Liver (tissue), 9 donors: ENCODE measurements around the gene SSBP2. TPM values are rescaled to one million over a fixed set of nuclear protein-coding genes. Genes with fewer than 3 reads are reported as not detected.

Experiments
- DNase-seq: peaks from one replicate; pipeline ENCODE4 v3.0.0-alpha.2; 2017; ENCODE audit warnings: low spot score
- H3K27ac ChIP-seq, 2 donors: one replicate each; pipeline ENCODE4 v1.7.0; 2013; ENCODE audit warnings: inconsistent platforms in 2 of 2, low read length in 2 of 2, control low read depth in 1 of 2, low read depth in 1 of 2, mild to moderate bottlenecking in 1 of 2
- H3K27me3 ChIP-seq, 4 donors: one replicate each; pipeline versions ENCODE4 v1.6.1 to v1.7.0; 2013; ENCODE audit warnings: low read length in 3 of 4, inconsistent platforms in 1 of 4, mild to moderate bottlenecking in 1 of 4, moderate library complexity in 1 of 4; ENCODE audit not compliant: control insufficient read depth in 4 of 4, insufficient read depth in 4 of 4
- H3K36me3 ChIP-seq, 4 donors: one replicate each; pipeline versions ENCODE4 v1.6.1 to v1.7.0; 2013; ENCODE audit warnings: low read length in 3 of 4, mild to moderate bottlenecking in 3 of 4, low read depth in 1 of 4, moderate library complexity in 1 of 4; ENCODE audit not compliant: control insufficient read depth in 4 of 4, insufficient read depth in 3 of 4
- H3K4me1 ChIP-seq, 4 donors: one replicate each; pipeline versions ENCODE4 v1.6.1 to v1.7.0; 2013; ENCODE audit warnings: low read length in 3 of 4, mild to moderate bottlenecking in 3 of 4, moderate library complexity in 1 of 4; ENCODE audit not compliant: control insufficient read depth in 4 of 4, insufficient read depth in 4 of 4
- H3K4me3 ChIP-seq, 3 donors: one replicate each; pipeline versions ENCODE4 v1.6.1 to v1.7.0; 2013; ENCODE audit warnings: low read length in 3 of 3, control low read depth in 1 of 3, low read depth in 1 of 3, mild to moderate bottlenecking in 1 of 3
- H3K9ac ChIP-seq, 2 donors: one replicate each; pipeline ENCODE4 v1.7.0; 2013; ENCODE audit warnings: low read length in 2 of 2, mild to moderate bottlenecking in 2 of 2, moderate library complexity in 2 of 2, control low read depth in 1 of 2, low read depth in 1 of 2
- H3K9me3 ChIP-seq, 4 donors: one replicate each; pipeline versions ENCODE4 v1.6.1 to v1.7.0; 2013; ENCODE audit warnings: low read length in 3 of 4; ENCODE audit not compliant: control insufficient read depth in 4 of 4
- EGR1 ChIP-seq, 2 donors: IDR thresholded peaks; 2 replicates each; pipeline ENCODE4 v1.6.1; 2016 to 2018; ENCODE audit warnings: antibody characterized with exemption in 2 of 2, low read depth in 2 of 2
- FOXA1 ChIP-seq: IDR thresholded peaks from 2 replicates; pipeline ENCODE4 v1.6.1; 2016; ENCODE audit warnings: antibody characterized with exemption
- FOXA2 ChIP-seq: IDR thresholded peaks from 2 replicates; pipeline ENCODE4 v1.6.1; 2016; ENCODE audit warnings: antibody characterized with exemption
- GABPA ChIP-seq, 2 donors: IDR thresholded peaks in 1 of 2; conservative IDR thresholded peaks in 1 of 2; 2 replicates each; pipeline ENCODE4 v1.6.1; 2016; ENCODE audit warnings: antibody characterized with exemption in 2 of 2, mild to moderate bottlenecking in 1 of 2, moderate library complexity in 1 of 2
- HNF4A ChIP-seq, 2 donors: conservative IDR thresholded peaks; 2 replicates each; pipeline ENCODE4 v1.6.1; 2016; ENCODE audit warnings: antibody characterized with exemption in 2 of 2, mild to moderate bottlenecking in 2 of 2
- HNF4G ChIP-seq: IDR thresholded peaks from 2 replicates; pipeline ENCODE4 v1.6.1; 2016; ENCODE audit warnings: antibody characterized with exemption
- JUND ChIP-seq, 2 donors: IDR thresholded peaks; 2 replicates each; pipeline ENCODE4 v1.6.1; 2016; ENCODE audit warnings: antibody characterized with exemption in 2 of 2
- NR2F2 ChIP-seq: IDR thresholded peaks from 2 replicates; pipeline ENCODE4 v1.6.1; 2016; ENCODE audit warnings: antibody characterized with exemption
- RAD21 ChIP-seq, 2 donors: IDR thresholded peaks; 2 replicates each; pipeline ENCODE4 v1.6.1; 2016; ENCODE audit warnings: antibody characterized with exemption in 2 of 2, mild to moderate bottlenecking in 2 of 2
- RXRA ChIP-seq, 2 donors: IDR thresholded peaks; 2 replicates each; pipeline ENCODE4 v1.6.1; 2017 to 2018; ENCODE audit warnings: antibody characterized with exemption in 2 of 2, mild to moderate bottlenecking in 1 of 2
- SP1 ChIP-seq: IDR thresholded peaks from 2 replicates; pipeline ENCODE4 v1.6.1; 2018; ENCODE audit warnings: antibody characterized with exemption, mild to moderate bottlenecking
- TAF1 ChIP-seq: conservative IDR thresholded peaks from 2 replicates; pipeline ENCODE4 v1.6.1; 2016; ENCODE audit warnings: antibody characterized with exemption, mild to moderate bottlenecking
- YY1 ChIP-seq: IDR thresholded peaks from 2 replicates; pipeline ENCODE4 v1.6.1; 2016; ENCODE audit warnings: antibody characterized with exemption, mild to moderate bottlenecking
- WGBS: extraction: QIAGEN DNeasy Blood & Tissue Kit; methylation state at CpG from one replicate; pipeline ENCODE4 v1.1.7; 2013; 5-methylcytosine and 5-hydroxymethylcytosine counted together
- polyA plus RNA-seq, 2 donors: library from polyadenylated mRNA; stranded (reverse) in 1 of 2; unstranded in 1 of 2; fragments of 200-250 nt in 1 of 2; fragments of >200 nt in 1 of 2; fragmentation: Nextera tagmentation in 1 of 2; extraction: Ambion mirVana in 1 of 2; gene quantifications; one replicate each; pipeline versions ENCODE4 v1.2.1 to v1.2.3, GENCODE V29; 2013 to 2015
- total RNA-seq, 2 donors: library from RNA; depleted of rRNA; stranded (reverse); fragments of >200 nt; gene quantifications; one replicate each; pipeline ENCODE4 v1.2.3, GENCODE V29; 2014
- TF ChIP-seq, protein P1 (sequence below): fragments of 150-350 bp; IDR thresholded peaks from 2 replicates; pipeline ENCODE4 v1.5.1; 2017; ENCODE audit warnings: improper control_type of control experiment, low read depth, low read length; ENCODE audit not compliant: missing input control
- TF ChIP-seq, protein P2 (sequence below): IDR thresholded peaks from 2 replicates; pipeline ENCODE4 v1.6.1; 2016; ENCODE audit warnings: antibody characterized with exemption
- TF ChIP-seq, protein P3 (sequence below): IDR thresholded peaks from 2 replicates; pipeline ENCODE4 v1.6.1; 2016; ENCODE audit warnings: antibody characterized with exemption
- donor health status: healthy.
- donor health status: healthy.
- donor health status: healthy.
- donor health status: healthy.
- donor health status: healthy.

Gene SSBP2
- total and polyA plus RNA-seq, 4 donors, result 2.2 to 10.1 (median 4.1) TPM

DNA sequence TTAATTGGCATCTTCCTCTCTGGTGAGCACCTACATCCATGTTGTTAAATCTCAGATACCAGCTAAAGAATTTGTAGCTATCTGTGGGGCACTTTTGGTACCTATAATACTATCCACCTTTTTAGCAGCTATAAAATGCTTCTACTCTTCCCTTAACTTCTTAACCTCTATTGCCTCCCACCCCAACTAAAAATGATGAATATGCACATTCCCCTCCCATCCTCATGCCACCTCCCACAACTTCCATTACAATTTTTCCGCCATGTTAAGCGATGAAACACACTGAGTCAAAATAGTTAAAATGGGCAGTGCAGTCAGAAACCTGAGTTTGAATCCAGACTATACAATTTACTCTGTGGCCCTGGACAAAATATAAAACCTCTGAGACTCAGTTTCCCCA is 10.1 kb downstream of the SSBP2 start (continued):
- TF ChIP-seq, protein P1, sequence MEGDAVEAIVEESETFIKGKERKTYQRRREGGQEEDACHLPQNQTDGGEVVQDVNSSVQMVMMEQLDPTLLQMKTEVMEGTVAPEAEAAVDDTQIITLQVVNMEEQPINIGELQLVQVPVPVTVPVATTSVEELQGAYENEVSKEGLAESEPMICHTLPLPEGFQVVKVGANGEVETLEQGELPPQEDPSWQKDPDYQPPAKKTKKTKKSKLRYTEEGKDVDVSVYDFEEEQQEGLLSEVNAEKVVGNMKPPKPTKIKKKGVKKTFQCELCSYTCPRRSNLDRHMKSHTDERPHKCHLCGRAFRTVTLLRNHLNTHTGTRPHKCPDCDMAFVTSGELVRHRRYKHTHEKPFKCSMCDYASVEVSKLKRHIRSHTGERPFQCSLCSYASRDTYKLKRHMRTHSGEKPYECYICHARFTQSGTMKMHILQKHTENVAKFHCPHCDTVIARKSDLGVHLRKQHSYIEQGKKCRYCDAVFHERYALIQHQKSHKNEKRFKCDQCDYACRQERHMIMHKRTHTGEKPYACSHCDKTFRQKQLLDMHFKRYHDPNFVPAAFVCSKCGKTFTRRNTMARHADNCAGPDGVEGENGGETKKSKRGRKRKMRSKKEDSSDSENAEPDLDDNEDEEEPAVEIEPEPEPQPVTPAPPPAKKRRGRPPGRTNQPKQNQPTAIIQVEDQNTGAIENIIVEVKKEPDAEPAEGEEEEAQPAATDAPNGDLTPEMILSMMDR, result no peak
- TF ChIP-seq RXRA (IDR thresholded peaks at IDR 0.05), result no peak
- TF ChIP-seq RAD21 (IDR thresholded peaks at IDR 0.05), result no peak
- TF ChIP-seq NR2F2, result no peak

DNA sequence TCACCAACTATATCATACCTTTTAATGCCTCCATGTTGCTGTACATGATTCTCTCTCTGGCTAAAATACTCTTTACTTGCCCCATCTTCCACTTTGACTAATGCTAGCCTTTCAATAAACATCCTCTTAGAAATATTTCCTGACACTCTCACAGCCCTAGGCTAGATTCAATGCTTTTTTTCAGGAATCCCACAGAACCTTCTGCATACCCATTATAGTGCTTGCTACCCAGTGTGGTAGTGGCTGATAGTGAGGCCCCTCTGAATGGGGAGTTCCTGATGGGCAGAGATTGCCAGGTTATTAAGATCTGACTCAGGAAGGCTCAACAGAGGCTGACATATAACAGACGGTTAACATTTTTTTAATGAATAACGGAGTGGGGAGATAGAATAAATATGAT is 11.6 kb downstream of the SSBP2 start:
- no peaks in the 10 kb centered on the region for H3K36me3 ChIP-seq
- no peak overlapping the region for H3K4me3 ChIP-seq
- H3K9ac ChIP-seq, result no peak overlapping the region
- no peak overlapping the region for H3K27ac ChIP-seq
- TF ChIP-seq, protein P1, result no peak
- TF ChIP-seq TAF1 (no peak), HNF4A (conservative IDR thresholded peaks at IDR 0.05) (no peak), HNF4G (no peak), SP1 (no peak), FOXA2 (no peak), GABPA (IDR thresholded peaks at IDR 0.05 in 1 of 2, conservative IDR thresholded peaks at IDR 0.05 in 1 of 2) (no peak), FOXA1 (no peak), EGR1 (IDR thresholded peaks at IDR 0.05; ENCODE audit: low read depth in 2 of 2) (no peak), JUND (IDR thresholded peaks at IDR 0.05) (no peak), RAD21 (IDR thresholded peaks at IDR 0.05) (no peak), YY1 (no peak)
- TF ChIP-seq, protein P2, sequence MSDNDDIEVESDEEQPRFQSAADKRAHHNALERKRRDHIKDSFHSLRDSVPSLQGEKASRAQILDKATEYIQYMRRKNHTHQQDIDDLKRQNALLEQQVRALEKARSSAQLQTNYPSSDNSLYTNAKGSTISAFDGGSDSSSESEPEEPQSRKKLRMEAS, result no peak
- TF ChIP-seq, protein P3, sequence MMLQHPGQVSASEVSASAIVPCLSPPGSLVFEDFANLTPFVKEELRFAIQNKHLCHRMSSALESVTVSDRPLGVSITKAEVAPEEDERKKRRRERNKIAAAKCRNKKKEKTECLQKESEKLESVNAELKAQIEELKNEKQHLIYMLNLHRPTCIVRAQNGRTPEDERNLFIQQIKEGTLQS, result no peak
- H3K4me1 ChIP-seq, result peaks cover 0 to 2% (median 0%) of the 10 kb centered on the region in 4 donors
- 95% methylated on average over 2 of the region's 2 CpGs for WGBS
- no peak for DNase-seq
- no peaks in the 10 kb centered on the region for H3K9me3 ChIP-seq
- H3K27me3 ChIP-seq, result no peaks in the 10 kb centered on the region

DNA sequence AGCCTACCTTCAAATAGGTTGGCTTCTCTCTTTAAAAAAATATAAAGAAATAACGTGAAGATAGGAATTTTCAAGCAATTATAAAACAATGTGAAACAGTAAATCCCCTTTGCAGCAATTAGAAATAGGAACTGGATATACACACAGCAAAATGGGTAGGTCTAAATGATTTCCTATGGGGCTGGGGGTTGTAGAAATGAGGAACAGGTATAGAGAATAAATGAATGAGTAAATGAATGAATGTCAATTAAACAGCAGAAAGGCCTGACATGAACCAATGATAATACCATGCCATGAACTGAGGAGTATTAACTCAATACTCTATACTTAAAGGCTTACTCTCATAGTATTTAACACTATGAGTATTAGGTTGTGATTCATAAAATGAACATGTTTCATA is 21.6 kb downstream of the SSBP2 start:
- H3K4me1 ChIP-seq, result no peaks in the 10 kb centered on the region
- no peaks in the 10 kb centered on the region for H3K9me3 ChIP-seq
- no peaks in the 10 kb centered on the region for H3K36me3 ChIP-seq
- H3K9ac ChIP-seq, result no peak overlapping the region
- no peaks in the 10 kb centered on the region for H3K27me3 ChIP-seq
- H3K4me3 ChIP-seq, result no peak overlapping the region
- no peak overlapping the region for H3K27ac ChIP-seq
- DNase-seq, result no peak
- TF ChIP-seq TAF1 (no peak), FOXA1 (no peak), YY1 (no peak), HNF4G (no peak), RXRA (IDR thresholded peaks at IDR 0.05) (no peak), RAD21 (IDR thresholded peaks at IDR 0.05) (no peak), JUND (IDR thresholded peaks at IDR 0.05) (no peak), GABPA (IDR thresholded peaks at IDR 0.05 in 1 of 2, conservative IDR thresholded peaks at IDR 0.05 in 1 of 2) (no peak)
- TF ChIP-seq, protein P2, result no peak
- TF ChIP-seq, protein P3, result no peak
- 88% methylated on average over 1 of the region's 1 CpG for WGBS
